ENCODE measurements around the gene EXO1.

EXO1 gene

DNA sequence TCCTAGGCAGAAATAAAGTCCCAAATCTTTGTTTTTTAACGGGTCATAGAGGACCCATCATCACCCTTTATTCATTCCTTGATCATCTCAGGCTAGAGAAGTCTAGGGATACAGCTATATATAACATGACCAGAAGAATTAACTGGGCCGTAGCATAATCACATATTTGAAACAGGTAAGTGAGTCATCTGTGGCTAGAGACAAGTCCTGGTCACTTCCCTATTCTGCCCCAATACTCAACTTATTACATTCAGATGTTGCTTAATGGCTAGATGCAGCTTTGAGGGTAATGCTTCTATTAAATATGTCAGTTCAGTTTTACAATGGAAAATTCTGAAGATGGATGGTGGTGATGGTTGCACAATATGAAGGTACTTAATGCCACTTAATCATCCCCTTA lies 47.0 kb downstream of the EXO1 start:
- DNase-seq: no peak

DNA sequence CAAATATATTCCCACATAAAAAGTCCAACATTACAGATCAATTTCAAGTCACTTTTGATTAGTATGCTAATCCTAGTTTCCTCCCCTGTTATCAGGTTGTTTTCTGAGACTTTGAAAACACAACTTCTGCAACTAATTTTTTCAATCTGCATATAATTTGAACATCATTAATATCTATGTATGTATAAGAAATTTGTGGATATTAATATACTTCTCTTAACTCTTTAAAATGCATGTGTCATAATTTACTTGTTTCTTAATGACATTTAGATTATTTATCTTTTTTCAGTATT lies 48.6 kb downstream of the EXO1 start:
- no peak for DNase-seq

DNA sequence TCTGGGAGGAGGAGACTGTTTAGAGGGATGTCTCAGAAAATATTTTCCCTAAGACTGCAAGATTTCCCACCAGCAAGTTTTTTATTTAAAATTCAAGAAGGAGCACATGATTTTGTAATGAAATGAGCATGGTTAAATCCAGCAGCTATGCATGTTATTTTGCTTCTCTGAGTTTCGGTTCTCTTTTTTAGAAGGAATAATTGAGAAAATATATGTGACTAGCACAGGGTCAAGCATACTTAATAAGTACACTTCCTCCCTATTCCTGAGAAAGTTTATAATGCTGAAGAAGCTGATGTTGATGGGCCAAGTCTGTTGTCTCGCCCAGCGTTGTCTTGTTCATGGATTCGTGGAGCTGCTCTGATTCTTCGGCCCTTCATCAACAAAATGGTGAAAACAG lies 51.2 kb downstream of the EXO1 start:
- DNase-seq: no peak

DNA sequence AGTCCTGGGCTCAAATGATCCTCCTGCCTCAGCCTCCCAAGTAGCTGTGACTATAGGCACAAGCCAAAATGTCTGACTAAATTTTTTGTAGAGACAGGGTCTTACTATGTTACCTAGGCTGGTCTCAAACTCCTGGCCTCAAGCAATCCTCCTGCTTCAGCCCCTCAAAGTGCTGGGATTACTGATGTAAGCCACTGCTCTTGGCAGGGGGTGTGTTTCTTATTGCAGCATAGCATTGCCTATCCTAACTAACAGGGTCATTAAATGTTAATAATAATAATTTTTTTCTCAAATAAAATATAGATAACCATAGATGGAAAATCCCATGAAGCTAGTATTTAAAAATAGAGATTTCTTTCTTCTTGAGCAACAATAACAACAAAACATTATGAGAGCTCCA lies 52.4 kb downstream of the EXO1 start:
- DNase-seq: no peak

DNA sequence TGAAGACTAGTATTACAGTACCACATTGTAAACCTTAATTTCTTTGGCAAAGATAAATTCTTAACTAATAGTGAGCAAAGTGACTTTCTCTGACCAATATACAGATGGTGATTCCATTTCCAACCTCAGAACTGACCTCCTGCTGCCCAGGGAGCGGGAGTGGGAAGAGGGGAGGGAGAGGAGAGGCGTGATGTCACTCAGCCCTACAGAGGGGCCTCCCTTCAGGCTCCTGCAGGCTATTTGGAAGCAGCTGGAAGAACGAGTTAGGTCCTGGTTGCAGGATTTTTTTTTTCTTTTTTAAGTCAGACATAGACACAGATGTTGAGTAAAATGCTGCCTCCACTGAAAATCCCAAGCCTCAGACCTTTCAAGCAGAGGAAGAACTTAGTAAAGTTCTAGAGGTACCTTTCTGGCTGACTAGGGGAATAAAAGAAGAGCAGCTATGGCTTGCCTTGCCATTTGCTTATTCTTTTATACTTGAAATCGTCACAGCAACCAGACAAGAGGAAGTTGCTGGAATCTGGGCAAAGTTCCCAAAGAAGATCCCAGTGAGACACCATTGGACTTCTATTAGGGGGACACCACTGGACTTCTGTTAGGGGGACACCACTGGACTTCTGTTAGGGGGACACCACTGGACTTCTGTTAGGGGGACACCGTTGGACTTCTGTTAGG lies 54.5 kb downstream of the EXO1 start:
- DNase-seq: no peak

DNA sequence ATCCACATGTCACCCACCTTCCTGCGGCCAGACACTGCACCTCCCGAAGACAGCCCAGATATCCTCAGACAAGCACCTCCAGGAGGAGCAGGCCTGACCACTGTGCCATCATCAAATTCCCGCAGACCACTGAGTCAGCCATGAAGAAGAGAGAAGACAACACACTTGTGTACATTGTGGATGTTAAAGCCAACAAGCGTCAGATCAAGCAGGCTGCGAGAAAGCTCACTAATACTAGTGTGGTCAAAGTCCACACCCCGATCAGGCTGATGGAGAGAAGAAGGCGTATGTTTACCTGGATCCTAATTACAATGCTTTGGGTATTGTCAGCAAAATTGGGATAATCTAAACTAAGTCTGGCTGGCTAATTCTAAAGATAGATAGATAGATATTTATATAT lies 68.2 kb downstream of the EXO1 start:
- DNase-seq: no peak

DNA sequence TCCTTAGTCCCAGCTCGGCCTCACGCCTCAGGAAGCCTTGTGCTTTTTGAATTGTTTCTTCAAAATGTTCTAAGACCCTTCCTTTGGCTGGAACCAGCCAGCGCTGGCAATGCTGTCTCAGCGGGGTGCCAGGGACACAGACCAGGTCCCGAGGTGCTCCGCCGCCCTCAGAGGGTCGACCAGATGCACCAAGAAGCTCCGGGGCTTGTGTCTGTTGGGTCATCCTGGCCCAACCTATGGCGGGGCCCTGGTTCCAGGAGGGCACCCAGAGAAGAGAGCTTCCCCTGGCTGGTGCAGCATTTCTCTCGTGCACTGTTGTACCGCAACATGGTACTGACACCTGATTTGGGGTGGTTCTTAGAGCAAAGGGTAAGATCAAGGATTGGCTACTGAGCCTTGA lies 69.5 kb downstream of the EXO1 start:
- no peak for DNase-seq

DNA sequence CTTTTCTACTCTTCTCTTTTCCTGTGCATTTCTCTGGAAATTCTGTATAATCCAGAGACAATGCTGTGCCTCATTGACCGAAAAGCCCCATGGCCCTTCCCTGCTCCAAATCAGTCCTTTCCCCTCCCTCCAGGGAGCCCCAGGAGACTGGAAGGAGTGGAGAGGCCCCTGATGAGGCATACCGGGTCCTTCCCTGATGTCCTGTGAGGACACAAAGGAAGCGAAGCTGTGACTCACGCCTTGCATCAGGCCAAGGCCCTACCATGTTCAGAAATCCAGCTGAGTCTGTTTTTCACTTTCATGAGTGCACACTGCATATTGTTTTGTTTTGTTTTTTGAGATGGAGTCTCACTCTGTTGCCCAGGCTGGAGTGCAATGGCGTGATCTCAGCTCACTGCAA lies 70.9 kb downstream of the EXO1 start:
- DNase-seq: no peak

DNA sequence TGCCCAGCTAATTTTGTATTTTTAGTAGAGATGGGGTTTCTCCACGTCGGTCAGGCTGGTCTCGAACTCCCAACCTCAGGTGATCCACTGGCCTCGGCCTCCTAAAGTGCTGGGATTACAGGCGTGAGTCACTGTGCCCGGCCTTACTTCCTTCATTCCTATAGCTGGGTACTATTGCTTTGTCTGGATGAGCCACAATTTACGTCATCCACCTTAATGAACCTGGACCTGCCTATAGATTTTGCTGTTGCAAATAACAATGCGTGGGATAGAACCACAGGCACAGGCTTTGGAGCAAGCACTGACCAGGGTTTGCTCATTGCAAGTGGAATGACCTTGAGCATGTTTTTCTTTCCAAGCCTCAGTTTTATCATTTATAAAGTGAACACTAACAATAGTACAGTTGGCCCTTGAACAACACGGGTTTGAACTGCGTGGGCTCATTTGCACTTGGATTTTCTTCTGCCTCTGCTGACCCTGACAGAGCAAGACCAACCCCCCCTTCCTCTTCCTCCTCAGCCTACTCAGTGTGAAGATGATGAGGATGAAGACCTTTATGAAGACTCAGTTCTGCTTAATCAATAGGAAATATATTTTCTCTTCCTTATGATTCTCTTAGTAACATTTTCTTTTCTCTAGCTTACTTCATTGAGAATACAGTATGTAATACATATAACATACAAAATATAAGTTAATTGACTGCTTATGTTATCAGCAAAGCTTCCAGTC lies 76.2 kb downstream of the EXO1 start:
- no peak for DNase-seq

DNA sequence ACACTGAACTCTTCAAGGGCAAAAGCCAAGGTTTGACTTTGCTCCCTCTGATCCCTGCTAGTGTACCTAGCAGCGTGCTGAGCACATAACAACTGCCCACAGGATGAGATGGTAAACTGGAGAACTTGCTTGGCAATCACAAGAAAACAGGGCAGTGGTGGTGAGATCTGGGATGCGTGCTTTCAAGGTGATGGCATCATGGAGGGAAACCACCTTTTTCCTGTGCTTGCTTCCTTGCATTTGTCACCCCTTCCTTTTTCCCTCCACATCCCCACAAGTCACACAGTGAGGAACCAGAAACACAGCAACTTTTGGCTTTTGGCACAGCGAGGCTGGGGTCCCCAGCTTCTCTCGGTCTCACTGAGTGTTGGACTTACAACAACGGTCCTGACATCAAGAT lies 78.1 kb downstream of the EXO1 start:
- no peak for DNase-seq

DNA sequence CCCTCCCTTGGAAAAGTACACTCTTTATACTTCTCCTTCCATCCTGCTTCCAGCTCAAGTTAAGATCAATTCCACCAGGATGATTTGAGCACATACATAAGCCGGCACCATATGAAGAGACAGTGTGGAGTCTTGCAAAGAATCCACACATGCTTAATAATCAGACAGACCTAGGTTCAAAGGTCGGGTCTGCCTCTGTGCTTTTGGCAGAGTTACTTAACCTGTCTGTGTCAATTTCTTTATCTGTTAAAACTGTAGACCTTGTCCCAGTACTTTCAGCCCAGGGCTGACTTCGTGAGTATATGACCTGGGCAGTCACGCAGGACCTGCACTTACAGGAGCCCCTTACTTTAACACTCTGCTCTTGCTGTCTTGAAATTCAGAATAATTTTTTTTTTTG lies 79.3 kb downstream of the EXO1 start:
- no peak for DNase-seq

DNA sequence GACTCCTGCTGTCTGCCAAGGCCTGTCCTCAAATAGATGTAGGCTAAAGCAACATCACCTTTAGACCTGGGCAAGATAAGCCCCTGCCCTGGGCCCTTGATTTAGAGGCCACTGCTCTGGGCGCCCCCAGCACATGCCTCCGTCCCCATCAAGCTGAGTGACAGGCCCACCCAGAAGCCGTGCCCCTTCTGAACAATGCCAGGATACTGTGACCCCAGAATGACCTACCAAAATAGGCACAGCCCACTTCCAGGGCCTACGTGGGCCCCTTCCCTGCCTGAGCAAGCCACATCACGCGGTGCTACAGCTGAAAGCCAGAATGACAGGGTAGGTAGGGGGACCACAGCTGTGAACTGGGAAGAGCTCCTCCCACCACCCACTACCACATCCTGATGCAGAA lies 84.8 kb downstream of the EXO1 start:
- DNase-seq: no peak

DNA sequence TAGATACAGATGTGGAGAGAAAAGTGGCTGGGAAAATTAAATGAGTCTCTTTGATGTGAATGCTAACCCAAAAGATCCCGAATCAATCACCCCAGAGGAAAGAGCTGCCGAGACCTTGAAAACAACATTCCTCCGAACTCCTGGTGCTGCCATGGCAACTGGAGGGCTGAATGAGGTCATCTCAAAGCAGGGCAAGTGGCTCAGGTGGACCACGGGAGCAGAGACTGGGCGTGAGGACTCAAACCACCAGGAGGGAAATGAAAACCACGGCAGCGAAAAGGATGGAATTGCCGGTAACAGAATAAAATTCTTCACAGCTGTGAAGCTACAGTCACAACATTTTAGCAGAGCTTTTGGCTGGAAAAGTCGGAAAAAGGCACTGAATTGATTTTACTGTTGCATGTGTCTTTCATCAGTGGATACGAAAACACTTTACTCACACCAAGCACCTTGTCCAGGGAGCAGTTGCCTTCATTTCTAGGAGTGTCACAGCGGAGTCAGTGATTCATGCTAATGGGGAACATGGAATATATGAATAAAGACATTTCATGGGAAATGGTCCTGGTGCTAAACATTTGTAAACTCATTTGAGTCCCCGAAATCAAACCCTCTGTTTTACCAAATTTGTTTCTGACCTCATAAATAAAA lies 86.3 kb downstream of the EXO1 start:
- DNase-seq: no peak

DNA sequence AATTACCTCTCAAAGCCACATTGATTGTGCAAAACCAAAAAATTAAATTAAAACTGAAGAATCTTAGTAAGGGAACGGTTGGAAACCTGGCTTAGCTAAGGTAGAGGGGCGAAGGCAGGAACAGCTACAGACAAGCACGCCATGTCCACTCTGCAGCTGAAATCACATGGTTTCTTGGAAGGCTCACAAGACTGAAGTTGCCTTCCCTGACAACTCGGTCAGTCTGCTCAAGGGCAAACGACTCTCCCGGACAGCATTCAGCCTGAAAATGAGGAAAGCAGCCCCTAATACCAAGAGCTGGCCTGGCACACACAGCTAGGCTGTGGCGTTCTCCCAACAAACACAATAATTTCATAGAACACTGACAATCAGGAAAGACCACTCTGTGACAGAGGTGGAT lies 86.9 kb downstream of the EXO1 start:
- DNase-seq: no peak
